ENCODE measurements around the gene HTD2. TPM values are rescaled to one million over a fixed set of nuclear protein-coding genes. Genes with fewer than 3 reads are reported as not detected.

The HTD2 gene
- polyA plus RNA-seq, 10 donors = 8.2 to 15.4 (median 10.2) TPM

- DNase-seq = no peak
These were observed 14.5 kb upstream of the HTD2 start for GRCh38 chr3:58291671-58292338.

GRCh38 chr3:58292866-58293265, 13.5 kb upstream of the HTD2 start:
- DNase-seq = no peak

GRCh38 chr3:58293516-58293915, 12.8 kb upstream of the HTD2 start:
- DNase-seq = no peak

GRCh38 chr3:58296269-58296668, 10.1 kb upstream of the HTD2 start:
- DNase-seq = no peak

- DNase-seq = no peak
These were observed 9.5 kb upstream of the HTD2 start for GRCh38 chr3:58296843-58297242.

- no peak for DNase-seq
These were observed 8.1 kb upstream of the HTD2 start for GRCh38 chr3:58298190-58298589.

DNA sequence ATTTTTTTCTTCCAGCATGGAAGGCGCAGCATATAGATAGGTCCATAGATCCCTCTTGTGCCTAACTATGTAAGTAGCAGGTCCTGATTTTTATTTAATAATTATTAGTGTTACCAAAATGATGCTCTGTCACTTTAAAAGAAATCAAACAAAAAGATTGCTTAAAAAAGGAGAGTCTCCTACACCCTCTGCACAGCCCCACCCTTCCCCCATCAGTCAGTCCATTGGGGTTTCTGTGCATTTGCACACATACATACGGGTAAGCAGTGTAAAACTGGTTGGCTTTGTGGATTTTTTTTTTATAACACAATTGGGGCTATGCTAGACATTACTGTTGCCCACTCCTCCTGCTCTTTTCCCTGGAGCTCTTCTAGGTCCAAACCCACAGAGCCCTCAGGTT, 7.2 kb upstream of the HTD2 start:
- no peak for DNase-seq

DNA sequence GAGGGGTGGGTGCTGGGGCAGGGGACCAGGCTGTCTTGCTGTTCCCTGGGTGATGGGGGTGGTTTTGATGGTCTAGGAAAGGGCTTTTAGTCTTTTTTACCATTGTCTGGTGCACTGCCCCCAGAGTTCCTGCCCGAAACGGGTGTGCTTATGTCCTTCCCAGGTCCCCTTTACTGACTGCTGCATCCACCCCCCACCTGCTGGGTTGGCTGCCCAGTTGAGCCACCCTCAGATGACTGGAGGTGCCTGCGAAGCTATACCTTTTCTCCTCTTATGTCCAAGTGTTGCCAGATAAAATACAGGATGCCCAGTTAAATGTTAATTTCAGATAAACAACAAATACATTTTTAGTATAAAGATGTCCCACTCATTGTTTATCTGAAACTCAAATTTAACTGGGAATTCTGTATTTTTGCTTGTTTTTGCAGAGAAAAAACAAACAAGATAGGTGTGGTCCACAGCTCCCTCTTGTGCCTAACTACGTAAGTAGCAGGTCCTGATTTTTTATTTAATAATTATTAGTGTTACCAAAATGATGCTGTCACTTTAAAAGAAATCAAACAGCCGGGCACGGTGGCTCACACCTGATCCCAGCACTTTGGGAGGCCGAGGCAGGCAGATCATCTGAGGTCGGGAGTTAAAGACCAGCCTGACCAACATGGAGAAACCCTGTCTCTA, 6.3 kb upstream of the HTD2 start:
- peak in 2 of 3 donors; percentile 34 to 65 for DNase-seq

DNA sequence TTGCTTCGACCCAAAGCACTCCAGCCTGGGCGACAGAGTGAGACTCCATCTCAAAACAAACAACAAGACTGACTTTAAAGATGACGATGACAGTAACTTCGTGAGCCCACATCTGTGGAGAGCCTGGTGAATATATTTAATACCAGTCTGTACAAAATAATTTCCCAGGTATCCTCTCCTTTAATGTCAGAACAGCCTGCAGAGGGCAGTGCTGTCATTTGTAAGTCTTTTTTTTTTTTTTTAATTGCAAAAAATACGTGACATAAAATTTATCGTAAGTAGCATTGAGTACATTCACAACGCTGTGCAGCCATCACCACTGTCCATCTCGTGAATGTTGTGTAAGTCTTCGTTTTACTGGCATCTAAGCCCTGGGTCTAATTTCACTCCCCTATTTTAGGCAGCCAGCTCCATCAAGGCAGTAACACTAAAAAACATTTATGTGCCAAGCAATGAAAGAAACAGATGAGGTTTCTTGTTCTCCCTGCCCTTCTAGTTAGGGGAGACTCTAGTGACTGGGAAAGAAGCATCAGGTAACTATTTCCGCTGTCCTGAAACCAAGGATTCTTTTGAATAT, 1.4 kb downstream of the HTD2 start:
- peak in 2 of 3 donors; percentile 54 to 67 for DNase-seq

GRCh38 chr3:58308728-58309127, 2.4 kb downstream of the HTD2 start:
- peak in 1 of 3 donors; percentile 22 for DNase-seq

GRCh38 chr3:58317811-58318210, 11.5 kb downstream of the HTD2 start:
- no peak for DNase-seq

GRCh38 chr3:58321791-58322190, 15.5 kb downstream of the HTD2 start:
- DNase-seq = no peak

DNA sequence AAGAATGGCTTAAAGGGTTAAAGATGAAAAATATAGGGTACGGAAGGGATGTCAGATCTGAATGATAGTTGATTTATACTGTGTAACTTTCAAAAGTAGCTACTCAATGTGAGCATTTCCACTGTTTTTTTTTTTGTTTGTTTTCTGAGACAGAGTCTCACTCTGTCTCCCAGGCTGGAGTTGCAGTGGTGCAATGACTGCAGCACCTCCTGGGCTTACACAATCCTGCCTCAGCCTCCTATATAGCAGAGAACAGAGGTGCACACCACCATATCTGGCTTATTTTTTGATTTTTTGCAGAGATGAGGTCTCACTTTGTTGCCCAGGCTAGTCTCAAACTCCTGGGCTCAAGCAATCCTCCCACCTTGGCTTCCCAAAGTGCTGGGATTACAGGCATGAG, 16.5 kb downstream of the HTD2 start:
- no peak for DNase-seq

GRCh38 chr3:58323529-58324390, 17.4 kb downstream of the HTD2 start:
- DNase-seq = no peak

DNA sequence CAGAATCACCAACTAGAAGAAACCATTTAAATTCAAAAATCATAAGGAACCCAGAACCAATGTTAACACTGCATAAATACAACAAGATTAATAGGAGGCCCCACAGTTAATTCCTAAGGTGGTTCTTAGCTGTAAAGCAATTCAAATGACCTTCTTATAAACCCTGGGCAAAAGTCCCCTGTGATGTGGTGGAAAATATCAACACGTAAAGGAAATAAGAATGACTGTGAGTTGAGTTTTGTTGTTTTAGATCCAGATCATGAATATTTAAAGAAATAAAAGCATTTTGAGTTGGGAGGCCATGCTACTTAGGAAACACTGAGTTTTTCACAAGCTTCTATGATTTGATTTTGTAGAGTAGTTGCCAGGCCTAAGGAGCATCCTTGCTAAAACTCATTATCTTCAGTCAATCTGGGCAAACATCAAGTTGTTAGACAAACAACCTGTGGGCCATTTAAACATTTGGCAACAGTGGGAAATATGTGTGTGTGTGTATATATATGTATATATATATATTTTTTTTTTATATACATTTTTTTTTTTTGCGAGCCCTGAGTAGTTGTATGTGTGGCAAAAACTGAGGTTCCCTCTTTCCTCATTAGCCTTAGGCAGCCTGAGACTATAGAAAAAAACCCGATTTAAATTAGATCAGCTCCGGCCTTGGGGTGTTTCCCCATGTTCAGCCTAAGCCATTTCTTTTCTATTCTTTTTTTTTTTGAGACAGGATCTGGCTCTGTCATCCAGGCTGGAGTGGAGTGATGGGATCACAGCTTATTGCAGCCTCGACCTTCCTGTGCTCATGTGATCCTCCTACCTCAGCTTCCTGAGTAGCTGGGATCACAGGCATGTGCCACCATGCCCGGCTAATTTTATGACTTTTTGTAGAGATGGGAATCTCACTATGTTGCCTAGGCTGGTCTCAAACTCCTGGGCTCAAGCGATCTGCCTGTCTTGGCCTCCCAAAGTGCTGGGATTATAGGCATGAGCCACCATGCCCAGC, 18.4 kb downstream of the HTD2 start:
- DNase-seq = no peak

DNA sequence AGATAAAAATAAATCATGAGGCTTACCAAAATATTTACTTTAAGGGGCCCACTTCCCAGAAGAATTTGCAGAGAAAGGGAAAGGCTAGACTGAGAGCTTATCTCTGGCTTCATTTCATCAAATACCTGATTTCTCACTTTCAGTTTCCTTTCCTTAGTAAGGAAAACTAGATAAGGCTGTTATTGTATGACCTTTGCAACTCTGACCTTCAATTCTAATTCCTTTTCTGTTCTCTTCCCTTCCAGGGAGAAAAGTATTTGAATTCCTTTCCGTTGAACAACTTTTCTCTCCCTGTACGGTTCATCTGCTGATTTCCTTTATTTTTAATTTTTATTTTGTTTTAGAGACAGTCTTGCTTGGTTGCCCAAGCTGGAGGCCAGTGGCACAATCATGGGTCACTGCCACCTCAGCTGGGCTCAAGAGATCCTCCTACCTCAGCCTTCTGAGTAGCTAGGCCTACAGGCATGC, 19.2 kb downstream of the HTD2 start:
- no peak for DNase-seq

GRCh38 chr3:58326267-58326900, 20.1 kb downstream of the HTD2 start:
- DNase-seq = no peak

- no peak for DNase-seq
These were observed 23.0 kb downstream of the HTD2 start for GRCh38 chr3:58329150-58329921.

DNA sequence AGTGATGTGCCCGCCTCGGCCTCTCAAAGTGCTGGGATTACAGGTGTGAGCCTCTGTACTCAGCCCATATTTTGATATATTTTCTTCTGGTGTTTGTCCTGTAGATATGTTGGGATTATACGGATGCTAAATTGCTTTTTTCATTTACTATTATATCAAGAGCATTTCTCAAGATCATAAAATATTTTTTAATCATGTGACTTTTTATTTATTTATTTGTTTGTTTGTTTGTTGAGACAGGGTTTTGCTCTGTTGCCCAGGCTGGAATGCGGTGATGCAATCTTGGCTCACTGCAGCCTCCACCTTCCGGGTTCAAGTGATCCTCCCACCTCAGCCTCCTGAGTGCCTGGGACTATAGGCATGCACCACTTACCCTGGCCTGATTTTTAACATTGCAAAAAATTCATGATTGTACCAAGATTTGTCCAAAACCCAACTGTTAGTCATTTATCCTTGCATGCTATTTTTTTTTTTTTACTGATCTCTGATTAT, 23.6 kb downstream of the HTD2 start:
- DNase-seq = no peak

All from muscle of back (tissue), 11 donors.